ENCODE data around the gene ACSBG1.

Gene ACSBG1

GRCh38 chr15:78127882-78128281, 106.5 kb downstream of the ACSBG1 start:
- peak; percentile 10 for DNase-seq

GRCh38 chr15:78125267-78125666, 109.1 kb downstream of the ACSBG1 start:
- DNase-seq: no peak

GRCh38 chr15:78120523-78120922, 113.8 kb downstream of the ACSBG1 start:
- no peak for DNase-seq

Data from NCI-H1092 treated with DMSO at 0.1 percent for 48 hours (cell line).